Natural killer cell (primary cell): ENCODE data around the gene SELENOO. TPM values are rescaled to one million over a fixed set of nuclear protein-coding genes. Genes with fewer than 3 reads are reported as not detected.

Experiments
- ATAC-seq, 3 donors: fragments of 150-1000 bp in 2 of 3; fragments of 200-7000 bp in 1 of 3; cut with Tn5 transposase; 1 replicate in 1 of 3; 2 replicates in 2 of 3; pipeline ENCODE4 v1.10.0; 2021; ENCODE audit warnings: mild to moderate bottlenecking in 2 of 3, moderate library complexity in 2 of 3
- DNase-seq, 2 donors: peaks; one replicate each; pipeline versions ENCODE4 v3.0.0 to v3.0.0-alpha.2; 2013 to 2021; ENCODE audit warnings: mixed read lengths in 1 of 2
- H3K27ac ChIP-seq: one replicate; pipeline ENCODE4 v1.5.1; 2013; ENCODE audit warnings: mild to moderate bottlenecking, low read length
- H3K27me3 ChIP-seq: one replicate; pipeline ENCODE4 v1.6.1; 2013; ENCODE audit warnings: low read length; ENCODE audit not compliant: control insufficient read depth, insufficient read depth
- H3K36me3 ChIP-seq: one replicate; pipeline ENCODE4 v1.6.1; 2013; ENCODE audit warnings: low read length; ENCODE audit not compliant: control insufficient read depth, insufficient read depth
- H3K4me1 ChIP-seq: one replicate; pipeline ENCODE4 v1.6.1; 2013; ENCODE audit warnings: low read length; ENCODE audit not compliant: control insufficient read depth, insufficient read depth
- H3K4me3 ChIP-seq: one replicate; pipeline ENCODE4 v1.5.1; 2013; ENCODE audit warnings: low read length
- H3K9me3 ChIP-seq: one replicate; pipeline ENCODE4 v1.6.1; 2013; ENCODE audit warnings: low read length; ENCODE audit not compliant: control insufficient read depth, insufficient read depth
- H3K27ac Mint-ChIP-seq, 2 donors: one replicate each; pipeline ENCODE4 v1.8.0; 2022; ENCODE audit warnings: mild to moderate bottlenecking in 2 of 2, mixed read lengths in 2 of 2, moderate library complexity in 1 of 2
- H3K27me3 Mint-ChIP-seq, 2 donors: one replicate each; pipeline ENCODE4 v1.8.0; 2022; ENCODE audit warnings: low read depth in 2 of 2, mixed read lengths in 2 of 2
- H3K36me3 Mint-ChIP-seq: one replicate; pipeline ENCODE4 v1.8.0; 2022; ENCODE audit warnings: mixed read lengths
- H3K4me1 Mint-ChIP-seq, 2 donors: one replicate each; pipeline ENCODE4 v1.8.0; 2022; ENCODE audit warnings: mixed read lengths in 2 of 2
- H3K4me3 Mint-ChIP-seq: one replicate; pipeline ENCODE4 v1.8.0; 2022; ENCODE audit warnings: mild to moderate bottlenecking, moderate library complexity, mixed read lengths
- H3K9me3 Mint-ChIP-seq, 2 donors: one replicate each; pipeline ENCODE4 v1.8.0; 2022; ENCODE audit warnings: mixed read lengths in 2 of 2
- CTCF ChIP-seq: fragments of 200-600 bp; IDR thresholded peaks from one replicate; pipeline ENCODE4 v1.8.0; 2022; ENCODE audit warnings: antibody characterized with exemption
- WGBS: methylation state at CpG from one replicate; pipeline ENCODE4 v1.1.7; 2013; ENCODE audit warnings: missing lambda C conversion rate; ENCODE audit not compliant: insufficient coverage; 5-methylcytosine and 5-hydroxymethylcytosine counted together
- intact Hi-C: fragments of 100-400 bp; cut with micrococcal nuclease; formaldehyde crosslinking; loops from one replicate; pipeline ENCODE4 v1.14.2; 2022
- total RNA-seq, 4 donors: library from RNA; stranded (reverse); fragments of 120-200 nt in 1 of 4; gene quantifications; one replicate each; pipeline versions ENCODE4 v1.2.3 to v1.2.4, GENCODE V29; 2013 to 2022

The SELENOO gene
- total RNA-seq, 3 donors from 2014 or later (not counting 1 experiment from before 2014, with no cell fraction given): 37.3 to 45.2 (median 37.6) TPM

GRCh38 chr22:50197000-50197800 lies 3.6 kb upstream of the SELENOO start:
- Histone ChIP-seq H3K4me1 (peaks cover 43% of the 10 kb centered on the region), H3K27me3 (no peaks in the 10 kb centered on the region), H3K9me3 (no peaks in the 10 kb centered on the region), H3K27ac (no peak overlapping the region), H3K36me3 (peaks cover 40% of the 10 kb centered on the region), H3K4me3 (no peak overlapping the region)
- ATAC-seq (no peak), DNase-seq (no peak)
- Mint-ChIP-seq H3K4me3 (no peak overlapping the region), H3K27me3 (no peaks in the 10 kb centered on the region), H3K4me1 (peaks cover 10 to 21% of the 10 kb centered on the region in 2 donors), H3K9me3 (no peaks in the 10 kb centered on the region), H3K27ac (no peak overlapping the region), H3K36me3 (no peaks in the 10 kb centered on the region)
- WGBS: 95% methylated on average over 23 of the region's 23 CpGs
- TF ChIP-seq CTCF: no peak
- intact Hi-C loops: no loop called here

GRCh38 chr22:50197856-50198623 lies 2.8 kb upstream of the SELENOO start:
- ATAC-seq: no peak
- Mint-ChIP-seq H3K4me3 (no peak overlapping the region), H3K9me3 (no peaks in the 10 kb centered on the region), H3K27ac (no peak overlapping the region), H3K4me1 (peaks cover 7 to 17% of the 10 kb centered on the region in 2 donors), H3K36me3 (no peaks in the 10 kb centered on the region), H3K27me3 (no peaks in the 10 kb centered on the region)
- H3K9me3 ChIP-seq: no peaks in the 10 kb centered on the region
- intact Hi-C loops: no loop called here
- no peak overlapping the region for H3K4me3 ChIP-seq
- peaks cover 37% of the 10 kb centered on the region for H3K4me1 ChIP-seq
- H3K36me3 ChIP-seq: peaks cover 40% of the 10 kb centered on the region
- 90% methylated on average over 58 of the region's 61 CpGs for WGBS
- DNase-seq: no peak
- TF ChIP-seq CTCF: no peak
- H3K27ac ChIP-seq: no peak overlapping the region
- no peaks in the 10 kb centered on the region for H3K27me3 ChIP-seq

- H3K4me1 Mint-ChIP-seq: peaks cover 12 to 18% of the 10 kb centered on the region in 2 donors
- 95% methylated on average over 16 of the region's 16 CpGs for WGBS
- TF ChIP-seq CTCF: no peak
- no peaks in the 10 kb centered on the region for H3K9me3 Mint-ChIP-seq
- no peak for DNase-seq
- H3K36me3 Mint-ChIP-seq: no peaks in the 10 kb centered on the region
- peak overlapping the region; percentile 53 for H3K4me3 Mint-ChIP-seq
- Histone ChIP-seq H3K27me3 (no peaks in the 10 kb centered on the region), H3K4me3 (no peak overlapping the region), H3K9me3 (no peaks in the 10 kb centered on the region), H3K4me1 (peaks cover 31% of the 10 kb centered on the region), H3K27ac (no peak overlapping the region), H3K36me3 (peaks cover 37% of the 10 kb centered on the region)
- no peaks in the 10 kb centered on the region for H3K27me3 Mint-ChIP-seq
- ATAC-seq: no peak
- intact Hi-C loops: no loop called here
- H3K27ac Mint-ChIP-seq: no peak overlapping the region
These were observed 2.2 kb upstream of the SELENOO start for GRCh38 chr22:50198624-50199017.
